Medulla oblongata (tissue), 1 donor: ENCODE results near the gene DCTN4.
A peak's percentile ranks its signal among the peaks of the same experiment; 100 is the strongest.
"Not testable (repeated sequence)": the region's sequence is repeated elsewhere in the genome, so short reads cannot be mapped to it uniquely, and the experiment has no call there.

Experiments used
- DNase-seq: peaks from one replicate; pipeline ENCODE4 v3.0.0-alpha.2; 2015; ENCODE audit errors: extremely low spot score

DCTN4 gene

GRCh38 chr5:150758531-150759333, at the start of gene DCTN4:
DCTN4 (minus strand) TSS chr5:150759017; CDS start chr5:150758993, 24 bp downstream.
- DNase-seq, result peak; percentile 100

DNA sequence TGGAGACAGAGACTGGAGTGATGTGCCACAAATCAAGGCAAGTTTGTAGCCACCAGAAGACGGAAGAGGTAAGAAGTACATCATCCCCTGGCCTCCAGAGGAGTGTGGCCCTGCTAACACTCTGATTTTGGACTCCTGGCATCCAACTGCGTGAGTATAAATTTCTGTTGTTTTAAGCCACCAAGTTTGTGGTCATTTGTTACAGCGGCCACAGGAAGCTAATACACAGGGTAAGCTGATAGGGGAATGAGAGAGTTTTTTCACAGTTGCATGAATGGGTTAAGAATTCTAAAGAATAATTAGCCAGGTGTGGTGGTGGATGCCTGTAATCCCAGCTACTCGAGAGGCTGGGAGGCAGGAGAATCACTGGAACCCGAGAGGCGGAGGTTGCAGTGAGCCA, 45.6 kb upstream of the DCTN4 start:
- DNase-seq, result no peak

DNA sequence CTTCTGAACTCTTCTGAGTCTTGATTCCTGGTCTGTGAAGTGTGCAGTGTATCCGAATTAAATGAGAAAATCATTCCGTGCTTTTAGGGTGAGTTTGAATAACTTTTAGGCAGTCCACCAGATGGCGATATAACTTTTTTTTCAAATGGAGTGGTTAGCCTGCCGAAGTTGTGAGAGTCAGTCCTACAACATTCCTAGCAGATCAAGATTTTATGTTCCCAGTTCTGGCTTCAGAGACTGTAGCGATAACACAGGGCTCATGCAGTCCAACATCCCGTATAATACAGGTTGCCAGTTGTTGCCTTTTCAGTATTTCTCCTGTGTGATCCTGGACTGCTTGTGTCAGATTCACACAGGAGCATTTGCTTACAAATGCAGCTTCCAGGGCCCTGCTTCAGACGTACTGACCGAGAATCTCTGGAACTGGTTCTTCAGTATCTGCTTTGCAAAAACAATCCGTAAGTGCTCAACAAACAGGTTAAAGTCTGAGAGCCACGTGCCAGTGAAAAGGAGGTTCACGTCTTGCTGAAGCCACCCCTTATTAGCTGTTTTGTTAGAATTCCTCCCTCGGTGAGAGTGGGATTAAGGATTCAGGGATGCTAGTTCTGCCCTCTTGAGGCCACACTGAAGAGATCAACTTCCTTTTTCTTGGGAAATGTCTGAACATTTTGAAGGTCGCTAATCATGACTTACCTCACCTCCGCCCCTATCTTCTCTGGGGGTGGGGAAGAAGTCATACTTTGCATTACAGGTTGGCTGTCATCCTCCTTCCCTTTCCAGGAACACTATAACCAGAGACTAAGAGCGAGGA, 42.5 kb upstream of the DCTN4 start:
- DNase-seq, result peak; percentile 80

DNA sequence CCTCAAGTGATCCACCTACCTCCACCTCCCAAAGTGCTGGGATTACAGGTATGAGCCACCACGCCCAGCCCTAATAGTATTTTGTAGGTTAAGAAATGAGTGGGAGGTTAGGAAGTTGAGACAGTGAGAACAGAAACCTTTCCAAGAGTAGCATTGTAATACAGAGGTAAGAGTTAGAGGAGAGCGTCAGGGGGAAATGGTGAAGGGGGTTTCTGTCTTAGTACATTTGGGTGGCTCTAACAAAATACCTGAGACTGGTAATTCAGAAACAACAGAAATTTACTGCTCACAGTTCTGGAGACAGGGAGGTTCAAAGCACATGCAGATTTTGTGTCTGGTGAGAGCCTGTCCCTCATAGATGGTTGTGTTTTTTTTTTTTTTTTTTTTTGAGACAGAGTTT, 38.6 kb upstream of the DCTN4 start:
- DNase-seq, result no peak

DNA sequence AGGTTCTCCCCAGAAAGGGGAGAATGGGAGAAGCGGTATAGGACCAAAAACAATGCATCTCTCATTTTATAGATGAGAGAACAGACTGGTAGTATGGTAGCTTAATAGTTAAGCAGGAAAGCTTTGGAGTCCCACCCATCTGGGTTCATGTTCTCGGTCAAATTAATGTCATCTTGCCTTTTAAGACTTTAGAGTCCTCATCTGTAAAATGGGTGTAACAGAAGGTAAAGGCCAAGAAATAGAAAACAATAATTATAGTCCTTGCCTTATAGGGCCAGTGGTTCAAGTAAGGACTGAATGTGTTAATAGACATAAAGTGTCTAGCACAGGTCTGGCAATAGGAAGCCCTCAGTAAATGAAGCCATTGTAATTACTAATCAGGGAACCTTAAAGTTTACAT, 36.1 kb upstream of the DCTN4 start:
- DNase-seq, result no peak

- DNase-seq, result not testable (repeated sequence)
Observed at GRCh38 chr5:150793423-150793888, 34.6 kb upstream of the DCTN4 start.

- DNase-seq, result no peak
Observed at GRCh38 chr5:150791536-150791935, 32.7 kb upstream of the DCTN4 start.

GRCh38 chr5:150789943-150790611, 31.3 kb upstream of the DCTN4 start:
- DNase-seq, result no peak

DNA sequence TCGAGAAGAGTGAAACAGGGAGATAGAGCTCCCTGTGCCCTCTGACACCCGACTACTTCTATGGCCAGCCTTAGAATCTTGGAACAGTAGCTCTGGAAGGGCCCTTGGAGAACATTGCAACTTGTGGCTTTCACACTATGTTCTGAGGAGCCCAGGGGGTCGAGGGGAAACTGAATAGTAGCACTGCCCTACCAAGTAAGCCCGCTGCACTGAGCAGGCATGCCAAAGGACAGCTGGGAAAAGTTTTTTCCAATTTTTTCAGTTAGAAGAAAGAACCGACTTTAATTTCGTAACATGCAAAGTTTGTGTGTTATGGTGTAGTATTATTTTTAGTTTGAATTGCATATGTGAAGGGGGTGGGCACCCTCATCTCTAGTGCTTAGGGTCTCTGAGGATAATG, 30.6 kb upstream of the DCTN4 start:
- DNase-seq, result no peak

DNA sequence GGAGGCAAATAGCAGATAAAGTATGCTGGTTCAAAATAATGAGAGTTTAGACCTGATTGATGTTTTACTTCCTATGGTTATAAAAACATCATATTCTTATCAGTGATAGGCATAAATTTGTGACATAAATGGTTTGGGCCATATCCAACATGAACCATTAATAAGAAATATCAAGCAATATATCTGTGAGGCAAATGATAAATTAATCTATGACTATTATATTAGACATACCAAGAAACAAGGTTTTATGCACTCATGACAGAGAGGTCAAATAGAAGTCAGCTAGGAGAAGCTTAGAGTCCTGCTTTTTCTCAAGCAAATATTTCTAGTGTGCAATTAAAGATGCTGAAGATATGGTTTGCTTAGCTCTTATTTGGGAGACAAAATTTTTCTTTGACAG, 30.2 kb upstream of the DCTN4 start:
- DNase-seq, result no peak

DNA sequence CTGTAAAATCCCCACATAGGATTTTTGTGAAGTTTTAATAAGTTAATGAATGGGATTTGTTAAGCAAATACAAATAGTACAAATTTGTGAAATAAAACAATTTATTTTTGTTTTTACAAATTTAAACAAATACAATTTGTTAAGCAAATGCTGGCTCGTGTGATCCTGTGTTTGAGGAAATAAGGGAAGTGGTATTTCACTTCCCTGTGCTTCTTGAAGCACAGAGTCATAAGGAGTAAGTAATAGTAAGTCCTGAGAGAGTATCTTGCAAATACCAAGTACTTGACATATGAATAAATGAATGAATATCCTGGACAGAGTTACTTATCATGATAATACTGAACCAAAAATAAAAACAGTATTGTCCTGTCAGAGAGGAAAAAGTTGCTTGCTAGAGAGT, 28.8 kb upstream of the DCTN4 start:
- DNase-seq, result no peak

DNA sequence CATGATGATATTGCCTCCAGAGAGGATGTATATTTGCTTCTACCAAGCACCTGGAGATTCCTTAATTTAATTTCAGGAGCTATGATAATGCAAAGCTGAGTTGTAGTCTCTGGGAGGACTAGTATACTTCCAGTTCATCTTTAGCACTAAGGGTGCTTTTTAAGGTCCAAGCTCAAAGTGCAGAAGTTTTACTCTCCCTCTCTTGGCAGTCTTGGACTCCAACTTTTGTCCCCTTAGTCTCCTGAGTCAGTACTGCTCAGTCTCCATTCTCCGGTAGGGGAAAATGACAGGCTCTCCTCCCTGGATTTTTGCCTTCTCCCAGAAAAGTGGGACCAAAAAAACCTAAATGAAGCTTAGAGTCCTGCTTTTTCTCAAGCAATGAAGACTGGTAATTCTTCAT, 28.1 kb upstream of the DCTN4 start:
- DNase-seq, result no peak

GRCh38 chr5:150785950-150786349, 27.1 kb upstream of the DCTN4 start:
- no peak for DNase-seq

- peak; percentile 64 for DNase-seq
Observed at GRCh38 chr5:150783422-150783928, 24.7 kb upstream of the DCTN4 start.

DNA sequence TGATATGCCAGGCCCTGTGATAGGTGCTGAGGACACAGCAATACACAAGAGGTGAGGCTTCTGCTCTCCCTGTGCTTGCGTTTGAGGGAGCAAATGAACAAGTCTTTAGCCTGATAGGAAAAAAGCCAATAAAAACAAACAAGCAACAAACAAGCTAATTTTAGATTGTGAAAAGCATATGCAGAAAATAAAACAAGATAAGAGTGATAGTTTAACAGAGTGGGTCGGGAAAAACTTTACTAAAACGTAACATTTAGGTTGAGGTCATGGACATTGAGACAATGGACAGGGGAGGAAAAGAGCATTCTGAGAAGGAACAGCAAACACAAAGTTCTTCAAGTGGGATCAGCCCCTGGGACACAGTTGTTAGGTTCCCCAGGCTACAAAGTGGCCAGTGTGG, 24.0 kb upstream of the DCTN4 start:
- no peak for DNase-seq

DNA sequence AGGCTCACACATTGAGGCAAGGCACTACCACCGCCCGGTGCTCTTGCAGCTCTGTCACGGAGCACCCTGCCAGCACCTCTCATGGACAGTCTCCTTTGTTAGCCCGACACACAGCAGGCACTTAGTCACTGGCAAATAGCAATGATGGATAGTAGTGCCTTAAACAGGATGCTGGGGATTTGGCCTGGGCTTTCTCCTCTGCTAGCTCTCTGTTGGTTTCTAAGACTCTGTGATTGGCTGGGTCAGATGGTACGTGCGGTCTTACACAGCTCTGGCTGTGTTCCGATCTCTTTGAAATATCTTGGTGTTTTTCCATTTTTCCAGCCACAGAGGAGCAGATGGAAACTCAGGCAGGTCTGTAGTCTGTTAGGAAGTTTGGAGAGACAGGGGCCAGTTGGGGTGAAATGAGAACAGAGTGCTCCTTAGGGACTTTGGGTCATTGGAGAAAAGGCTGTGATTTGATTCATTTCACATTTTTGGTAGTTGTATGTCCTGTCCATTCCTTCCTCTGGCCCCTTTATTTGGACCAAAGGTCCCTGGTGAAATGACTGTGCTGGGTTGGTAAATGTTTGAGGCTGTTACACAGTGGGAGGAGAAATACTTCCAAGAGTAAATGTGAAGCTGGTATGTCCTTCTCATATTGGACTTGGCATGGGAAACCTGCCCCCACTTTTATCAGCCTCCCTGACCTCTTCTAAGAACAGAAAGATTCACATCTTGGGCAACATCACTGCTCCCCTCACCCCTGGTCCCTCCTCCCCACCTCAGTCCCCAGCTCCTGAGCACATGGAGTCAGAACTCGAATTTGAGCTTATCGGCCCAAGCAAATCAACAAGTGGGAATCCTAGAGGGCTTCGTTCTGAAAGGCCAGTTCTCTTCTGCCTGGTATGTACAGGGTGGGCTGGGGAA, 23.1 kb upstream of the DCTN4 start:
- no peak for DNase-seq

- DNase-seq, result no peak
Observed at GRCh38 chr5:150780816-150781221, 22.0 kb upstream of the DCTN4 start.

GRCh38 chr5:150780187-150780692, 21.4 kb upstream of the DCTN4 start:
- DNase-seq, result no peak

DNA sequence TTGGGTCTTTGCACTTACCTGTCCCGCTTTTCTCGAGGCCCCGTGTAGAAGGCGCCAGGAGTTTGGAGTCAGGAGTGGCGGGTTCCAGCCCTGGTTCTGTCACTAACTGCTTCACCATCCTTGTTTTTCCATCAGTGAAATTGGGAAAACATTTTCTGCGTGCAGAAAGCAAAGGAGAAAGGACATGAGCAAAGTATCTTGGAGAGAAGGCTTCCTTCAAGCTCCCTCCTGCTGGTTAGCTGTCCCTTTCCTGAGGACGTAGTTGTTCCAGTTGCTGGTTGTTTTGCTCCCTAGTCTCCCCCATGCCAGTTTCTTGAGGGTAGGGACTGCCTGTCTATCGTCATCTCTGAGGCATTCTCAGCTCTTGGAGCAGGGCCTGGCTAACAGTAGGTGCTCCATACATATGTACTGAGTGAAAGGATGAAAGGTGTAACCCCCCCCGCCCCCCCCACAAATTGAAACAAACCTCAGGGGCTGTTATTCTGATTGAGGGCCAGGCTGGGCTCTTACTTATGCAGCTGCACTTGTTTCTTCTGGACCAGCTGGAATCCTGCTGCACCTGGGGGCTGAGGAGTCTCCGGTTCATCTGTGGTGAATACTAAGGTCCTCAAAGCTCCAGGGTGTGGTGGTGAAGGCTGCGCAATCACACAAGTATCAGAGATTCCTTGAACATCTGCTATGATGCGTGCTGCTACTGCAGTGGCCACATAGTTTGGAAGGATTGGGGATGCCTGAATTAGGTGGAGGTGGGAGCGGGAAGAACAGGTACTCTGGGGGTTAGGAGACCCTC, 20.8 kb upstream of the DCTN4 start:
- DNase-seq, result no peak
